Measurements from ENCODE around the gene HEG1. TPM values are rescaled to one million over a fixed set of nuclear protein-coding genes. Genes with fewer than 3 reads are reported as not detected.
A peak's percentile ranks its signal among the peaks of the same experiment; 100 is the strongest.

The HEG1 gene
- total RNA-seq, 1 experiment from 2014 or later: 14.6 TPM

DNA sequence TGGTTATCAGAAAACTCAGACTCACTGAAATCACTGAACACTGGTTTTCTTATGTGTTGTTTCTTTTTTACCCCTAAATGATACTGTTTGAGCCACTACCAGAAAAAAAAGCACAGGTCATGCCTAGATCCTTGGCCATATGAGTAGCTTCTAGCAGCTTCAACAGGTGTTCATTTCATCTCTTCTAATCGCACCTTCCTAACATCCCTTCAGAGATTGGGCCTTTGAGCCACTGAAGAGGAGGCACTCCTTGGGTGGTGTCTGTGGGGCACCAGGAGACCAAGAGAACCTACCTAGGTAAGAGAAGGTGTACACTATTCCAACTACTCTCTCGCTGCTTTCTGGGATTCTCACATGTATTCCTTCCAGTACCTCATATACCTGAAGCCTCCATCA lies 2.5 kb downstream of the HEG1 start:
- CTCF ChIA-PET: interaction anchor here (1.6 kb wide), 1 partner anchor 8 kb away, joined by 4 read pairs; no protein-coding TSS in a partner anchor
- H3K27me3 Mint-ChIP-seq (ENCODE audit: low read depth): peaks cover 38% of the 10 kb centered on the region
- H3K27ac Mint-ChIP-seq: no peak overlapping the region
- no peaks in the 10 kb centered on the region for H3K36me3 Mint-ChIP-seq
- peaks cover 53% of the 10 kb centered on the region for H3K4me1 Mint-ChIP-seq
- TF ChIP-seq IRF2 (CRISPR knock-in tag; IDR thresholded peaks at IDR 0.05; ENCODE audit: borderline replicate concordance, low read depth): no peak
- TF ChIP-seq, protein P1, sequence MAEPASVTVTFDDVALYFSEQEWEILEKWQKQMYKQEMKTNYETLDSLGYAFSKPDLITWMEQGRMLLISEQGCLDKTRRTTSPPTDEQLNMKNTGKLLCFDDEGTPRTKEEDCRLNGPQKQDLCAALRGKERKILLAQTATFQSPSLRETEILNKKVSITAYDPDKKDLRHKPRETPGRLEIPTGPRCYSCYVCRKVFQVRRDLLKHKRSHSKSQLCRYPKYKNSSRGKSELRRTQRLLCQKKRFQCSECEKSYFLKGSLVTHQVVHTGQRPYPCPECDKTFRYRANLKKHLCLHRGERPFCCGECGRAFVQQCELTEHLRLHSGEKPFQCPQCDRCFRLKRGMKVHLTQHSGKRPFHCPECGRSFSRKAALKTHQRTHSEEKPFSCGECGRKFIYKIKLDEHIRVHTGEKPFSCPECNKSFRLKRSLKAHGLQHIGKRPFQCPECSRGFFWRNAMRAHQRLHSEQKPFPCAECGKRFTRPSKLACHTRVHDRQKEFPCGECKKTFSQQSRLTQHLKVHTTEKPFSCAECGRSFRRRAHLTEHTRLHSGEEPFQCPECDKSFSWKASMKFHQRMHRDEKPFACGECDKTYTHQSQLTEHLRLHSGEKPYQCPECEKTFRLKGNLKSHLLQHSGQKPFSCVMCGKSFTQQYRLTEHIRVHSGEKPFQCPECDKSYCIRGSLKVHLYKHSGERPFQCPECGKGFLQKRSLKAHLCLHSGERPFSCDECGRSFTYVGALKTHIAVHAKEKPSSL (CRISPR knock-in tag; conservative IDR thresholded peaks at IDR 0.05): no peak
- TF ChIP-seq MXD4 (CRISPR knock-in tag; IDR thresholded peaks at IDR 0.05; ENCODE audit: borderline replicate concordance): no peak
- TF ChIP-seq ZNF317 (CRISPR knock-in tag; IDR thresholded peaks at IDR 0.05; ENCODE audit: borderline replicate concordance, low read depth): no peak
- TF ChIP-seq ZNF423 (CRISPR knock-in tag; IDR thresholded peaks at IDR 0.05): no peak
- TF ChIP-seq, protein P2, sequence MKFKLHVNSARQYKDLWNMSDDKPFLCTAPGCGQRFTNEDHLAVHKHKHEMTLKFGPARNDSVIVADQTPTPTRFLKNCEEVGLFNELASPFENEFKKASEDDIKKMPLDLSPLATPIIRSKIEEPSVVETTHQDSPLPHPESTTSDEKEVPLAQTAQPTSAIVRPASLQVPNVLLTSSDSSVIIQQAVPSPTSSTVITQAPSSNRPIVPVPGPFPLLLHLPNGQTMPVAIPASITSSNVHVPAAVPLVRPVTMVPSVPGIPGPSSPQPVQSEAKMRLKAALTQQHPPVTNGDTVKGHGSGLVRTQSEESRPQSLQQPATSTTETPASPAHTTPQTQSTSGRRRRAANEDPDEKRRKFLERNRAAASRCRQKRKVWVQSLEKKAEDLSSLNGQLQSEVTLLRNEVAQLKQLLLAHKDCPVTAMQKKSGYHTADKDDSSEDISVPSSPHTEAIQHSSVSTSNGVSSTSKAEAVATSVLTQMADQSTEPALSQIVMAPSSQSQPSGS (CRISPR knock-in tag; IDR thresholded peaks at IDR 0.05; ENCODE audit: borderline replicate concordance, low read depth): no peak
- TF ChIP-seq, protein P3, sequence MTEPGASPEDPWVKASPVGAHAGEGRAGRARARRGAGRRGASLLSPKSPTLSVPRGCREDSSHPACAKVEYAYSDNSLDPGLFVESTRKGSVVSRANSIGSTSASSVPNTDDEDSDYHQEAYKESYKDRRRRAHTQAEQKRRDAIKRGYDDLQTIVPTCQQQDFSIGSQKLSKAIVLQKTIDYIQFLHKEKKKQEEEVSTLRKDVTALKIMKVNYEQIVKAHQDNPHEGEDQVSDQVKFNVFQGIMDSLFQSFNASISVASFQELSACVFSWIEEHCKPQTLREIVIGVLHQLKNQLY (CRISPR knock-in tag; IDR thresholded peaks at IDR 0.05): no peak
- TF ChIP-seq NFATC4 (CRISPR knock-in tag; IDR thresholded peaks at IDR 0.05): no peak
- TF ChIP-seq, protein P4, sequence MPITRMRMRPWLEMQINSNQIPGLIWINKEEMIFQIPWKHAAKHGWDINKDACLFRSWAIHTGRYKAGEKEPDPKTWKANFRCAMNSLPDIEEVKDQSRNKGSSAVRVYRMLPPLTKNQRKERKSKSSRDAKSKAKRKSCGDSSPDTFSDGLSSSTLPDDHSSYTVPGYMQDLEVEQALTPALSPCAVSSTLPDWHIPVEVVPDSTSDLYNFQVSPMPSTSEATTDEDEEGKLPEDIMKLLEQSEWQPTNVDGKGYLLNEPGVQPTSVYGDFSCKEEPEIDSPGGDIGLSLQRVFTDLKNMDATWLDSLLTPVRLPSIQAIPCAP (CRISPR knock-in tag; IDR thresholded peaks at IDR 0.05): no peak
- TF ChIP-seq, protein P5, sequence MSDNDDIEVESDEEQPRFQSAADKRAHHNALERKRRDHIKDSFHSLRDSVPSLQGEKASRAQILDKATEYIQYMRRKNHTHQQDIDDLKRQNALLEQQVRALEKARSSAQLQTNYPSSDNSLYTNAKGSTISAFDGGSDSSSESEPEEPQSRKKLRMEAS (CRISPR knock-in tag; IDR thresholded peaks at IDR 0.05): no peak
- TF ChIP-seq NFYB (CRISPR knock-in tag; conservative IDR thresholded peaks at IDR 0.05; ENCODE audit: low read depth): no peak
- TF ChIP-seq CREB1 (CRISPR knock-in tag; IDR thresholded peaks at IDR 0.05): no peak
- no peak for TF ChIP-seq ATF6 (CRISPR knock-in tag; IDR thresholded peaks at IDR 0.05)
- ATAC-seq: no peak
- POLR2A ChIA-PET: interaction anchor here (0.5 to 0.6 kb wide), 2 partner anchors 14 to 208 kb away, joined by 3 read pairs; no protein-coding TSS in a partner anchor
- DNase-seq (ENCODE audit: low spot score): no peak
- no peaks in the 10 kb centered on the region for H3K9me3 Mint-ChIP-seq
- no peak overlapping the region for H3K4me3 Mint-ChIP-seq

DNA sequence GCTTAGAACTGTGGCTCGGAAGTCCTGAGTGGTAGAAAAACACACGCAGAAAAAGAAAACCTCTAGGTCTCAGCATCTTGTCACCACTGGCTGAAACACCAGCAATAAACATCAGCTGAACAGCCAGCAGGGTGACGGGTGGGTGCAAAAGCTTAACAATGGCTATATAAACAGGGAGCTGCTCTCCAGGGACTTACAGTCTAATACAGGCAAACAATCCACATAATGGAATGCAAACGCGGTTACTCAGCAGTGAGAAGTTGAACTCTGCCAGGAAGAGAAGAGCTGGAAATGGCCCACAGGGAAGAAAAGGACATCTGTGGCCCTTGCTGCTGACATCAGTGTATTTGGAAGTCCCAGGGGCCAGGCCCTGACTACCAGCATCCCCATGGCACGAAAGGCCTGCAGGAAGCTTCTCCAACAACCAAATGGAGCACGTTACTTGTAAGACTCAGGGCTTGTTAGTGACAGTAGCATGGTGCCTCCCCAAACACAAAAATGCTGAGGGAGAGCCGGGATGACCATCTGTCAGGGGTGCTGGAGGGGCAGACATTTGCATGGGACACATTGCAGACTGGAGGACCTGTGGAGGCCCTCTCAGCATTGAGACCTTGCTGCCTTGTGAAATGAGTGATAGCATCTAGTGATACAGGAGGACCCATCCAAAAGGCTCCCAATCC lies 3.0 kb downstream of the HEG1 start:
- ChIA-PET POLR2A (interaction anchor here (0.6 to 0.8 kb wide), 2 partner anchors 14 to 89 kb away, joined by 3 read pairs; no protein-coding TSS in a partner anchor), CTCF (interaction anchor here (0.6 to 1.6 kb wide), 4 partner anchors 9 to 111 kb away, joined by 3 to 6 read pairs (median 4); no protein-coding TSS in a partner anchor)
- ATAC-seq: no peak
- DNase-seq (ENCODE audit: low spot score): no peak
- TF ChIP-seq HMGA2 (CRISPR knock-in tag; IDR thresholded peaks at IDR 0.05): no peak
- TF ChIP-seq NR2C2 (CRISPR knock-in tag; IDR thresholded peaks at IDR 0.05): no peak
- TF ChIP-seq, protein P3 (CRISPR knock-in tag; IDR thresholded peaks at IDR 0.05): no peak
- TF ChIP-seq ZNF671 (CRISPR knock-in tag; IDR thresholded peaks at IDR 0.05): no peak
- TF ChIP-seq PREB (CRISPR knock-in tag; IDR thresholded peaks at IDR 0.05; ENCODE audit: borderline replicate concordance): no peak
- no peak for TF ChIP-seq SP1 (CRISPR knock-in tag; conservative IDR thresholded peaks at IDR 0.05)
- TF ChIP-seq, protein P6, sequence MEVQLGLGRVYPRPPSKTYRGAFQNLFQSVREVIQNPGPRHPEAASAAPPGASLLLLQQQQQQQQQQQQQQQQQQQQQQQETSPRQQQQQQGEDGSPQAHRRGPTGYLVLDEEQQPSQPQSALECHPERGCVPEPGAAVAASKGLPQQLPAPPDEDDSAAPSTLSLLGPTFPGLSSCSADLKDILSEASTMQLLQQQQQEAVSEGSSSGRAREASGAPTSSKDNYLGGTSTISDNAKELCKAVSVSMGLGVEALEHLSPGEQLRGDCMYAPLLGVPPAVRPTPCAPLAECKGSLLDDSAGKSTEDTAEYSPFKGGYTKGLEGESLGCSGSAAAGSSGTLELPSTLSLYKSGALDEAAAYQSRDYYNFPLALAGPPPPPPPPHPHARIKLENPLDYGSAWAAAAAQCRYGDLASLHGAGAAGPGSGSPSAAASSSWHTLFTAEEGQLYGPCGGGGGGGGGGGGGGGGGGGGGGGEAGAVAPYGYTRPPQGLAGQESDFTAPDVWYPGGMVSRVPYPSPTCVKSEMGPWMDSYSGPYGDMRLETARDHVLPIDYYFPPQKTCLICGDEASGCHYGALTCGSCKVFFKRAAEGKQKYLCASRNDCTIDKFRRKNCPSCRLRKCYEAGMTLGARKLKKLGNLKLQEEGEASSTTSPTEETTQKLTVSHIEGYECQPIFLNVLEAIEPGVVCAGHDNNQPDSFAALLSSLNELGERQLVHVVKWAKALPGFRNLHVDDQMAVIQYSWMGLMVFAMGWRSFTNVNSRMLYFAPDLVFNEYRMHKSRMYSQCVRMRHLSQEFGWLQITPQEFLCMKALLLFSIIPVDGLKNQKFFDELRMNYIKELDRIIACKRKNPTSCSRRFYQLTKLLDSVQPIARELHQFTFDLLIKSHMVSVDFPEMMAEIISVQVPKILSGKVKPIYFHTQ (CRISPR knock-in tag; IDR thresholded peaks at IDR 0.05): no peak
- TF ChIP-seq NFYB (CRISPR knock-in tag; conservative IDR thresholded peaks at IDR 0.05; ENCODE audit: low read depth): no peak
- no peak for TF ChIP-seq TEAD4 (CRISPR knock-in tag; IDR thresholded peaks at IDR 0.05)
- peaks cover 33% of the 10 kb centered on the region for H3K27me3 Mint-ChIP-seq (ENCODE audit: low read depth)
- H3K9me3 Mint-ChIP-seq: no peaks in the 10 kb centered on the region
- H3K27ac Mint-ChIP-seq: peak overlapping the region; percentile 69
- H3K4me3 Mint-ChIP-seq: peak overlapping the region; percentile 47
- no peaks in the 10 kb centered on the region for H3K36me3 Mint-ChIP-seq
- peaks cover 52% of the 10 kb centered on the region for H3K4me1 Mint-ChIP-seq
